GM03348 (cell line): ENCODE results near the gene FBXW11.
A peak's percentile ranks its signal among the peaks of the same experiment; 100 is the strongest.

ENCODE experiments used
- DNase-seq: peaks from one replicate; pipeline ENCODE4 v3.0.0; 2012; ENCODE audit warnings: low spot score

Gene FBXW11

DNA sequence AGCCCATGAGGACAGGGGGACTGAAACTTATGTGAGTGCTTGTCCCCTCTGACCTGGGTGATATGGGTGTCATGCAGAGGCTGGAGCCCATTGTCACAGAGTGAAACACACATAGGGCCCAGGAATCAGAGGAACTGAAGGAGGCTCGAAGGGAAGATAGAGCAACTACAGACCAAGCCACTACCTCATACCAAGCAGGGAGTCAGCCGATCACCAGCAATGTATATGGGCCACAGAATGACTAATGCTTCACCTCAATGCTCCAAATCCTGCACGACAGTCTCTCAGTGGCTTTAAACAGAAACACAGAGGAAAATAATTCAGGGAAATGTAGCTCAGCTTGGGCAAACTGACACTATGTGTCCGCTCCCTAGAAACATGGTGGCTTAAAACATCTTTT, 8.9 kb upstream of the FBXW11 start:
- DNase-seq = no peak

DNA sequence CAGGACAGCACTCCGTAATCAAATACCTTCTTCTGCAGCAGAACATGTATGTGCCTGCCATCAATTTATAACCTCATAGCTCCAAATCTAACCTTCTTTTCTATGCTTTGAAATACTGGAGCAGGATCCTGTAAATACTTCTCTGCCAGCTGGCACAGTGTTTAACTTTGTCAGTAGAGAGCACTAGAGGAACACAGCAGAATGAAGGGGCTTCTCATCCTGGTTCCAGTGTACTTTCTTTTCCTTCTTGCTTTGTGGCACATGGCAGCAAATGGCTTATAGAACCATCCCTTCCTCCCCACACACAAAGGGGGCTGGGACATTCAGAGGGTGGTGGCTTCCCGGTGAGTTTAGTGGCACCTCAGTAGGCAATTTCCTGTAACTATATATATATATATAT, 3.8 kb upstream of the FBXW11 start:
- no peak for DNase-seq

GRCh38 chr5:172009536-172010270, 3.3 kb upstream of the FBXW11 start:
- DNase-seq = no peak

- DNase-seq = no peak
Measured at GRCh38 chr5:172008689-172009141, 2.3 kb upstream of the FBXW11 start.

- DNase-seq = peak; percentile 31
Measured at GRCh38 chr5:172008111-172008455, 1.6 kb upstream of the FBXW11 start.

DNA sequence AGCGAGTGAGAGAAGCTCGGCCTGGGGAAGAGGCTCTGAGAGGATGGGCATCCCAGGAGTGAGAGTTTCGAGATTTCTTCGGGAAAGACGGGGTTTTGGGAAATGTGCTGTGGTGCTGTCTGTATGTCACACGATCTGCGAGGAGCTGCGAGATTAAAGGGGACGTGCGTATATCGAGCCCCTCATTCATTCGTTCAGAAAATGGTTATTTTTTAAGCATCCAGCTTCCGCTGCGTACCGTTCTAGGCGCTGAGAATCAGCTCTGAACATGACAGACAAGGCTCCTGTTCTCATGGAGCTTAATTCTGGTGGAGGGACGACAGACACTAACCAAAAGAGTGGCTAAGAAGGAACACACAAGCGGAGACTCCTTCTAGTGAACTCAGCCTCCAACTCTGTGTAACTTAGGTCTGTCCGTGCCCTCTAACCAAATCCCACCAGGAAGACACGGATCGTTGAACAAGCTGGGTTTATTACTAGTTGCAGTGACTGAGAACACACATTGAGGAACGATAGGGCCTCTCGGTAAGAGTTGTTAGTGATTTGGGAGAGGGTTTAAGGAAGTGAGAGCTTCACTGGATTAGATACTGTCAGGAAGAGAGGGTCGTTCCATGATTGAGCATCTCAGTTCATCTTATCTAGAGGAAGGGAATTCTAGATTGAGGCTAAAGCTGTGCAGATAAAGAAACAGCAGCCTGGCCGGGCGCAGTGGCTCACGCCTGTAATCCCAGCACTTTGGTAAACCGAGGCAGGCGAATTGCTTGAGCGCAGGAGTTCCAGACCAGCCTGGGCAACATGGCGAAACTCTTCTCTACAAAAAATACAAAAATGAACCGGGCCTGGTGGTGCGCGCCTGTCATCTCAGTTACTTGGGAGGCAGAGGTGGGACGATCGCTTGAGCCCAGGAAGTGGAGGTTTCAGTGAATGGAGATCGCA, 1.0 kb upstream of the FBXW11 start:
- DNase-seq = no peak

DNA sequence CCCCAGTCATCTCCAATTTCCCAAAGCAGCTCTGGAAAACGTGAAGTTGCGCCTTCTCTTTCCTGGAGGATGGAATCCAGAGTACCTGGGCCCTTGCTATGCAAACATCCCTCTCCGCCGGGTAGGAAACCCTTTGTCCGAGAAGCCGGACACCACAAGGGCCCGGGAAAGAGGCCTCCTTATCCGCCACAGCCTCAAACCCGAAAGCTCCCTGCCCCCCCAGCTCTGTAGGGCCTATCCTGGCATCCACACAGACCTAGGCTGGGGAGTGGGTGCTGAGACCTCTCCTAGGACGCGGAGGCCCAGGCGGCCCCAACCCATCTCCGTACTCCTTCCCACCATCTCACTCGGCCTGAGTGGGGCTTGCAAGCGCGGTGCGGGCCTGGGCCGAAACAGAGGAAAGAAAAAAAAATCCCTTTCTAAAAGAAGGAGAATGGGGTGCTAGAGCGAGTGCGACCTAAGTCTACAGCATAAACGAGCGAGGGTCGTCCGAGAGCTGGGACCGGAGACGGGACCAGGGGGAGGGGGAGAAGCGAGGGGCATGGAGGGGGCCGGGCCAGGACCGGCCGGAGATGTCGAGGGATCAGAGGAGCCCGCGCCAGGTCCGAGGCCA, 624 bp downstream of the FBXW11 start:
- DNase-seq = peak; percentile 24

- DNase-seq = no peak
Measured at GRCh38 chr5:172004824-172005237, 1.6 kb downstream of the FBXW11 start.

DNA sequence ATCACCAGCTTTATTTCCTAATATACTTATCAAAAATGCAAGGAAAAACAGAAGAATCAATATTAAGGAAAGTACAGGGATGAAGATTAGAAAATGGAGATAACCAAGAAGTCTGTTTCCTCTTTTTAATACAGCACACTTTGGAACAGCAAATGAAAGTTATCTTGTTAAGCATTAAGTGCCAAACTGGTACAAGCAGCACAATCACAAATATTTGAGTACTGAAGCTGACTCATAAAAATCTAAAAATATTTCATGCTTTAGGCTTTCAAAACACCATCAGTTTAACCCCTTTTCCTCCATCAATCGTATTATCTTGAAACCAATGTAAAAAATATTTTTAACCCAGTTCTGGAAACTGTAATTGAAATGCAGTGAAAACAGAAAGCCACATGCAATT, 2.7 kb downstream of the FBXW11 start:
- peak; percentile 26 for DNase-seq

GRCh38 chr5:172002840-172003512, 3.5 kb downstream of the FBXW11 start:
- no peak for DNase-seq

DNA sequence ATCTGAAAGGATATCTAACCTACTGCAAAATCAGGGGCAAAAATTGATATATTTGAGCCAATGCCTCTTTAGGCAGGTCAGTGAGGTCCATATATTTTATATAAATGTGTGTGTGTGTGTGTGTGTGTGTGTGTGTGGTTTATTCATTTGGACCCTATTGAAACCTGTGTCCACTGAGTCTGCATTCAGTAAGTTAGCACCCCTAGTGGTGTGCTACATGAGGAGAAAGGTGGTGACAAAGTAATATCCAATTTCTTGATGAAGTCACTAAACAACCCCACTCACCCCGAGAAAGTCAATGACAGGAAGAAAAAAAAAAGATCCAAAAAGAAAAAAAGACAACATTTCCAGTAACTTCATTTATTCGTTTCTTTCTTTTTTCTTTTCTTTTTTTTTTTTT, 4.1 kb downstream of the FBXW11 start:
- peak; percentile 29 for DNase-seq

DNA sequence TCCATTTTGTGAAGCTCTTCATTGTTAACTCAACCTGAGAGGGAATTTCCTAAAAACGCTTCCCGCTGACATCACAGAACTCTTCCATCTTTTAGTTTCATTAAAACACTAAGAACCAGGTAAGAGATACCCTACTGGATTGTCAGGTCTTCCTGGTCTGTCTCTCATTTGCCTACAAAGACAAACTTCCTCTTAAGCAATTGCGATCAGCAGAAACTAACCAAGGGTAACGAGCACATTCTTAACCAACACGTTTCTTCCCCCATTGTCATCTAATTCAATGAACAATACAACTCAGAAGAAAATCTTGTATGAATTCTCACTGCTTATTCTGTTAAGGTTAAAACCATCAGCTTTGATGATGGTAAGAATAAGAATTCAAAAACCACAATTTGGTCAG, 6.6 kb downstream of the FBXW11 start:
- no peak for DNase-seq

- DNase-seq = no peak
Measured at GRCh38 chr5:171999100-171999499, 7.3 kb downstream of the FBXW11 start.

DNA sequence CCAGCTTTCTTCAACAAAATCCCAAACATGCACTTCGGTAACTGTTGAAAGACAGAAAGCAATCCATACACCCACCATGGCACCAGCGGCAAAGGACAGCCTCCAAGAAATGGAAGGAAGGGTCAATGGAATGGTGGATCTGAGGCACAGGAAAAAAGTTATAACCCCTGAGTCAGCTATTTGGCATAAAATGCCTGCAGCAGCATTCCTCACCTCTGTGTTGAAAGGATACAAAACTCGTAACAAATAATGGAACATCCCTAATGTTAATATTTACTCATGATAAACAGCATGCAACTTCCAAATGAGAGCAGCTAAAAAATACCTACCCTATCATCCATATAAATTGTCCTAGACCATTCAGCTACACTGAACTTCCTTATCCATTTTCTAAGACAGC, 9.4 kb downstream of the FBXW11 start:
- DNase-seq = no peak

DNA sequence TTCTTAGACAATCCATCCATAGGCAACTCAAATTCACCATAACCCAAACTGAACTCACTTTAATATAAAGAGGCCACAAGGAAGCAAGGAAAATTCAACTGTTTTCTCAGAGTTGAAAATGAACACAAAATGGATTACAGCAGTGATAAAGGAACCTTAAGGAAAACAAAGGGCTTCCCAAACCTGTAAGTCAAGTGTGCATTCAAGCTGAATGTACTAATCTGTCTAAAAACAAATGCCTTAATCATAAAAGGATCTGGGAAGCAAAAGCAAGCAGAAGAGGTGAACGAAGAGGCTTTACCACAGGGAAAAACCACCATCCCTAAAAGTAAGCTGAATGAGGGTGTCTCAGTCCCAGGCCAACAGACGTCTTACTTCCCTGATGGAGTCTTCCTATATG, 13.6 kb downstream of the FBXW11 start:
- no peak for DNase-seq

GRCh38 chr5:171992305-171992704, 14.1 kb downstream of the FBXW11 start:
- no peak for DNase-seq

- DNase-seq = no peak
Measured at GRCh38 chr5:171990713-171991015, 15.8 kb downstream of the FBXW11 start.

- no peak for DNase-seq
Measured at GRCh38 chr5:171989946-171990712, 16.3 kb downstream of the FBXW11 start.

DNA sequence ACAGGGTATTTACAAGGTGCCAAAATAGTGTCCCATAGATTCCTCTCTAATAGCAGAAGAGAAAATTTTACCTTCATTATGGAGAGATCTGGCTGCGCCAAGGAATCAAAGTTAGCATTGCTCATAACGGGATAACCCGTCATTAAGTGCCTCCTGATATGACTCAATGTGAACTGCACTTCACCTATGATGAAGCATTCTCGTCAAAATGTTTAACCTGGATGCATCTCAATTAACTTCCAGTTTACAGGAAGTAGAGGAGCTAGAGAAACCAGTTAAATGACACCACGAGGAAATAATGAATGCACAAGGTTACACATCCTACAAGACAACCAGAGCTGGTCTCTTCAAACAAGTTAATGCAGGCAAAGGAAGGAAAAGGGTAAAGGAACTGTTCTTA, 17.2 kb downstream of the FBXW11 start:
- DNase-seq = no peak

DNA sequence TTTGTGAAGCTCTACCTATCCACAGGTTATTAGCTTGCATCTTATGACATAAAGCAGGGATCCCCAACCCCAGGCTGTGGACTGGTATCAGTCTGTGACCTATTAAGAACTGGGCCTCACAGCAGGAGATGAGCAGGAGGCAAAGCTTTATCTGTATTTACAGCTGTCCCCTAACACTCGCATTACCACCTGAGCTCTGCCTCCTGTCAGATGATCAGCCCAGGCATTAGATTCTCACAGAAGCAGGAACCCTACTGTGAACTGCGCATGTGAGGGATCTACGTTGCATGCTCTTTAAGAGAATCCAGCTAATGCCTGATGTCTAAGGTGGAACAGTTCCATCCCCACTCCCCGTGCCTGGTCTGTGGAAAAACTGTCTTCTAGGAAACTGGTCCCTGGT, 19.7 kb downstream of the FBXW11 start:
- no peak for DNase-seq

GRCh38 chr5:171984748-171985419, 21.6 kb downstream of the FBXW11 start:
- DNase-seq = peak; percentile 65
